PC-3 (cell line): Measurements from ENCODE around the gene ZRANB1.

ENCODE experiments used
- CTCF ChIP-seq: fragments of 300-600 bp; sonication (generic); conservative IDR thresholded peaks from 2 replicates; pipeline ENCODE4 v1.5.1; 2017; ENCODE audit warnings: antibody characterized with exemption, low read depth, mild to moderate bottlenecking, low read length
- EZH2phosphoT487 ChIP-seq: fragments of 300-600 bp; sonication (generic); IDR thresholded peaks from 2 replicates; pipeline ENCODE4 v1.6.1; 2018; ENCODE audit warnings: mild to moderate bottlenecking, antibody characterized with exemption, low read length, borderline replicate concordance

- no peak for TF ChIP-seq EZH2phosphoT487
- no peak for TF ChIP-seq CTCF
Measured at GRCh38 chr10:125023255-125023654, 81.3 kb downstream of the ZRANB1 start.
